Activated T-helper 1 cell treated with anti-CD3 and anti-CD28 coated beads, Interleukin-2, amount 50 U/mL, for 16 hours (primary cell): ENCODE results near the gene PGAM5.
A peak's percentile ranks its signal among the peaks of the same experiment; 100 is the strongest.

Experiments
- DNase-seq, 2 donors: peaks; one replicate each; pipeline ENCODE4 v3.0.0-alpha.2; 2020; ENCODE audit warnings: low read depth in 1 of 2, low spot score in 1 of 2

PGAM5 gene

DNA sequence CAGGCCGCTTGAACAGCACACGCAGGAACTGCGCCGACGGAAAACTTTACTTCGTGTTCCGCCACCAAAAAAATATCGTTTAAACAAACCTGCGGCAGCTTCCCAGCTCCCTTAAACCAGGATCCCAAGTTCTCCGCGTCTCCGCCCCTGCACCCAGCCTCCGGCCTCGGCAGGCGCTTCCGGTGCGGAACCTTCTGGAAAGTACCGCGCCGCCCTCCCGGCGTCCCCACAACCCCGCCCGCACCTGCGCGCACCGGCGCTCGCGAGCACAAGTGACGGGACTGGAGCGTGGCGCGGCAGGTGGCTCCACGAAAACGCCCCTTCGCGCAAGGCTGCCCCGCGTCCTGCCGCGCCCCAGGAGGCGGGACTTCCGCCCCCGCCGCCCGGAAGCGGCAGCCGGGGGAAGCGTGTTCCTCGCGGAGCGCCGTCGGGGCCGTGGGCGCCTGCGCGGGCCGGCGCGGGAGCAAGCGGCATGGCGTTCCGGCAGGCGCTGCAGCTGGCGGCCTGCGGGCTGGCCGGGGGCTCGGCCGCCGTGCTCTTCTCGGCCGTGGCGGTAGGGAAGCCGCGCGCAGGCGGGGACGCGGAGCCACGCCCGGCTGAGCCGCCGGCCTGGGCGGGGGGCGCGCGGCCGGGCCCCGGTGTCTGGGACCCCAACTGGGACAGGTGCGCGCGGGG, at the start of gene PGAM5:
Gene PGAM5, plus strand, starts transcription at position 438 of the 675 bp plus-strand sequence. Its CDS starts 35 bp downstream, at position 473.
- DNase-seq, result peak; percentile 84 to 91

DNA sequence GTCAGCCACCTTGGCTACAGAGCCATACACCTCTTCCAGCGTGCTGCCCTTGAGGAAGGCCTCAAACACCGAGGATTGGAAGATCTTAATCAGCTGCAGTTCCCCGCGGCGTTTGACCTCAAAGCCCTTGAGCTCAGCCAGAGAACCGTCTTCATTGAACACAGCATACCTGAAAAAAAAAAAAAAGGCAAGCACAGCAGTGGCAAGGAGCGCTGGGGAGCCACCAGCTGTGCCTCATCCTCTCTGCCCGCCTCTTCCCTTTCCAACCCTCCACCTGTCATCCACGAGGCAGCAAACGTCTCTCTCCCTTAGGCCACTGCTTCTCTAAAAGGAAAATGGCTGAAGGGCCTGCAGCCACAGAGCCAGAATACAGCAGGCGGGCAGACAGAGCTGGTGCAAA, 49.6 kb upstream of the PGAM5 start:
- no peak for DNase-seq

DNA sequence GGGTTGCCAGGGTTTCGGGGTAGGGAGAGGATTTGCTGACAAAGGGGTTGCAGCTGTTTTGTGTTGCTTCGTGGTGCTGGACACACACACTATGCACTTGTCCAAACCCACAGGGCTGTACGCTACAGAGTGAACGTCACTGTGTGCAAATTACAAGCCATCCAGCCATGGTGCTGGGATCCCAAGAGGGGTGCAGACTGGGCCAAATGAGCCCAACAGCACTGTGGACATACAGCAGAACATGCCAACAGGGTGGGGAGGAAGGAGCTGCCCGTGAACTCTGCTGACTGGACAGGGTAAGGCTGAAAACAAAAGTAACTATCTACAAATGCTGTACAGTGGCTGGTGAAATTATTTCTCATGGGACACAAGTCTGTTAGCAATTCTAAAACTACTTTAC, 48.7 kb upstream of the PGAM5 start:
- no peak for DNase-seq

DNA sequence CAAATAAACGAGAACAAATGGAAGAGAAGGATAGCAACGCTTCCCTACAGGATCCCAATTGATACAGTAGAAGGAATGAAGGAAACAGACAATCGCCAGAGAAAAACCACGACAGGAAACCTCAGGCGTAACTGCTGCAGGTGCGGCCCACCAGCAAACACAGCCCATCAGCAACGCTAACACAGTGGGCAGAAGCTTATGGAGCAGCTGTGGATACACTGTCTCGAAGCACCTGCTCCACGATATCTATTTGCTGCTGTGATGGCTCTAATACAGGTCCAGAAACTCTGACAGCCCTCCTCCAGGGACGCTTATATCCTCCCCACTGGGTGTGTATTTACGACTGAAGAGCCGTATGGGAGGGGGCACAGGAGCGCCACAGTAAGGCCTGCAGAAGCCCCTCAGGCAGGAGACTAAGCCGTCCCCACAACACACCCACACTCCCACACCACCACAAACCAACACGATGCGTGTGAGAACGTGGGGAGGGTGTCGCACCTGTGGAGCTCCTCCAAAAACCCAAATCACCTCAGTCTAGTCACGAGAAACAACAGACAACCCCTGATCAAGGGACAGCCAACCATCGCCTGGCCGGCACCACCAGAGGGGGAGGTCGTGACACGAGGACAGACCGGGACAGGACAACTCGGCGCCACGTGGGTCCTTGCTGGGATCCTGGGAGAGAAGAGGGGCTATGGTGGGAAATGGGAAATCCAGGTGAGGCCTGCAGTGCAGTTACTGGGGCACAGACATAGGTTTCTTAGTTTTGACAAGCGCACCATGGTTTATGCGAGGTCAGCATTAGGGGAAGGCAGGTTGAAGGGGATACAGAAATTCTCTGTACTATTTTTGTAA, 47.5 kb upstream of the PGAM5 start:
- no peak for DNase-seq

DNA sequence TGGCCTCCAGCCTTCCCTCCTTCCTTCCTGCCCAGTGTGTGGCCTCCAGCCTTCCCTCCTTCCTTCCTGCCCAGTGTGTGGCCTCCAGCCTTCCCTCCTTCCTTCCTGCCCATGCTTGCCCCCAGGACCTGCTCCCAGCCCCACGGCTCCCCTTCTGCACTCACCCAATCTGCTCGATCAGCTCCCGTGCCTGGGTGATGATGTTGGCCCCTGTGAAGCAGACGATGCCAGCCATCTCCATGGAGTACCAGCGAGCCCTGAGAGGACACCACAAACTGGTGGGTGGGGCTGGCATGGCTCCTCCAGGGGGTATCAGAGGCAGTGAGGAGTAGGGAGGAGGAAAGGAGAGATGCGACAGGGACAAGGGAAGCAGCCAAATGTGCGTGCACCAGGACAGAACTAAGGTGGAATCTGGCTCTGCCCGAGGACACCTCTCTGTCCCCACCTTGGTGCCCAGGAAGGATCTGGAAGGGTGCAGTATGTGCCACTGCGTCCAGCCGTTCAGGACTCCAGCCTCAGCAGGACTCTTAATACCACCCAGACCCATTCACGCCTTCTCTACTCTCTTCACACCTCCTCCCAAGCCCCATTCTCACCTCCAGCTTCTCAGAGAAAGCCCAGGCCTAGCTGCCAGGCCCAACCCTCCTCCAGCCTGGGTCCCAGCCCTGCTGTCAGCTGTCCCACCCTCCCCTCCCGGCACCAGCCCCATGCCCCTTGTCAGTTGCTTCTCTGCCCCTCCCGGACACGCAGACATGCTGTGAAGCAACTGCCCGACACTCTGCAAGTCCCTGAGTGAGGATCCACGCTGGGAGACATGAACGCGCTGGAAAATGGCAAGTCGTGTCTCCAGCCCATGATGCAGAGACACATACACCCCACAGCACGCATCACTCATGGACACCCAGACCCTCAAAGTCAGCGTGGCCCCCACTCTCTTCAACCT, 46.2 kb upstream of the PGAM5 start:
- DNase-seq, result no peak

DNA sequence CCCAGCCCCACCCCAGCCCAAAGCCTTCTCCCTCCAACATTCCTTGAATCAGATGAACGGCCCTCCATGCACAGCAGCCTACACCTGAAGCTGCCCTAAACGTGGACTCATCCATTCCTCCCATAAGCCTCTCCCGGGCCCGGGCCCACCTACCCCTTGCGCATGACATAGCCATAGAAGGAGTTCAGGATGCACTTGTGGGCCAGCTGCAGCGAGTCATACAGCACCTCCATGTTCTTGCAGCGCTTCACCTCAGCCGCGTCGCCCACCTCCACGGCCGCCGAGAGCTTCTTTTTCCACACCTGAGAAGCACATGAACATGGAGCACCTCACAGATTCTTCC, 45.5 kb upstream of the PGAM5 start:
- DNase-seq, result no peak

DNA sequence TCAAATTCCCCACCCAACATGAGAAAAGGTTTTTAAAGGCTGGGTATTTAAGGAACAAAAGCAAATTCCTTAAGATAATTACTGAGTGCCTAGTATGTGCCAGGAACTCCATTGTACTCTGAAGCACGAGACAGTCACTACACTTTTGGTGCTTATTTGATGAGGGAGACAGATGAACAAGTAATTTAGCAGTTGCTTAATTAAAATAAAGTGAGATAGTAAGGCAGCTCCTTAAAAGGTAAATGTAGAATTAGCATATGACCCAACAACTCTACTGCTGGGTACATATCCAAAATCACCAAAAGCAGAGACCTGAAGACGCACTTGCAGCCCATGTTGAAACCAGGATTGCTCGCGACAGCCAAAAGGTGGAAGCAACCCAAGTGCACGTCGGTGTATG, 44.8 kb upstream of the PGAM5 start:
- no peak for DNase-seq

DNA sequence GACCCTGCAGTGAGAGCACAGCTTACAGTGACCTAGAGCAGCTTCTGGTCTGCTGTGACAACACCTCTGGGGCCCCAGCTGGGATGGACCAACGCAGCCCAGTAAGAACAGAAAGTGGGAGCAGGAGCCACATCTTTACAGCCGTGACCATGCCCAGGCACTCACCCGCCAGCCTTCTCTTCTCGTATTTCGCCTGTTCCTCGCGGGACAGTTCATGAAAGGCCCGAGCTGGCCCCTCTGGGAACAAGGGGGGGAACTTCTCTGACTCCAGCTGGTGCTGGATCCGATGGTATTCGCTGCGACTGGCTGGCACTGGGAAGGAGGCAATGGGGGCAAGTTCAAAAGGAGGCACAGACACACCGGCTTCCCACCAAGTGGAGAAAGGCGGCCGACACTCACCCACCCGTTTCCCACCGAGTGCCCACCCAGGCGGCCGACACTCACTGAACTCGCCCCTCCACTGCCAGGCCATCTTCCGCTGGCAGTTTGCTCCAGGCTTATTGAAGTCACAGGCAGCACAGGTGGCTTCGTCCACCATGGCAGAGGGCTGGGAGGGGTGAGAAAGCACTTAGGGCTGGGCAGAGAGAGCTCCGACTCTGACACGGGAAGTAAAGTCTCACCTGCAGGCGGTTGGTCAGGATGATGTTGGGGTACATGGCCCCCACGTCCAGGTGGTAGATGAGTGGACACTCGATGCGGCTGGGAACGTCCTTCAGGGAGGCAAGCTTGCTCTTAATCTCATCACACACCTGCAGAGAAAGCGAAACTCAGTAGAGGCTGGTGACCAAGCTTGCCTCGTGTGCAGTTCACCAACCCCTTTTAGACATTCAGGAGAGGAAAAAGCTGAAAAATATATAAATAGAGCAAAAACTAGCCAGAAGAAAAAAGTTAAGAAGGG, 42.2 kb upstream of the PGAM5 start:
- no peak for DNase-seq

DNA sequence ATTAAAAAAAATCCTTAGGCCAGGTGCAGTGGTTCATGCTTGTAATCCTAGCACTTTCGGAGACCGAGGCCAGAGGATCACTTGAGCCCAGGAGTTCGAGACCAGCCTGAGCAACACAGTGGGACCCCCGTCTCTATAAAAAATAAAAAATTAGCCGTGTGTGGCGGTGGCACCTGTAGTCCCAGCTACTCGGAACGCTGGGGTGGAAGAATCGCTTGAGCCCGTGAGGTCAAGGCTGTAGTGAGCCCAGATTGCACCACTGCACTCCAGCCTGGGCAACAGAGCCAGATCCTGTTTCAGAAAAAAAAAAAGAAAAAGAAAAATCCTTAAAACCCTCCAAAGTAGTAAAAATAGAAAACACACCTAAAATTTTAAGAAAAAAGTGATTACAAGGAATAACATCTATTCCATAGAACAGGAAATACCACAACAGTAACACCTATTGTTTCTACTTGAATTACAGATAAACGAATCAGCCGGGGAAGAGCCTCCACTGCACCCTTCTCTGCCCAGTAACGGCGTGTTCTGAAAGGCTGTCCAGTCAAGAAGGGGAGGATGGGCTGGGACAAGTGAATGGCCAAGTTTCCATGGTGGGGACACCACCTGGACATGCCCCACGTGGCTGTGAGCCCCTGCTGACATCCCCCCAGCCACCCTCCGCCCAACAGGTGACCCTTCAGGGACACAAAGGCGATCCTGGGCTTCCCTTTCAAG, 41.3 kb upstream of the PGAM5 start:
- DNase-seq, result no peak

DNA sequence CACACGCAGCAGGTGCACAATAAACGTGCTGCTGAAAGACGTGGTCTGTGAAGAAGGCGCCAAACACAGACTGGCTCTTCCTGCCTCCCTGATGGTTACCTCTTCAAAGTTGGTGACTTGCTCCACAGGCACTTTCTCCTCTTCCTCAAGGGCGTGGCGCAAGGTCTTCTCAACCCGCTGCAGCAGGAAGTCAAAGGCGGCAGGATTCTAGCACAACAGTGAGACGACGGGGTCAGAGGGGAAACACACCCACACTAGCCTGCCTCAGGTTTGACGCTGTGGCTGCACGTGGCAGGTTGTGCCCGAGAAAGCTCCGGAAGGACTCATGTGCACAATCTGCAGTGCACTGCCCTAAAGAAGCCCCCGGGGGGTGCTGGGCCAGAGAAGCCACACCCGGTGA, 38.5 kb upstream of the PGAM5 start:
- no peak for DNase-seq

DNA sequence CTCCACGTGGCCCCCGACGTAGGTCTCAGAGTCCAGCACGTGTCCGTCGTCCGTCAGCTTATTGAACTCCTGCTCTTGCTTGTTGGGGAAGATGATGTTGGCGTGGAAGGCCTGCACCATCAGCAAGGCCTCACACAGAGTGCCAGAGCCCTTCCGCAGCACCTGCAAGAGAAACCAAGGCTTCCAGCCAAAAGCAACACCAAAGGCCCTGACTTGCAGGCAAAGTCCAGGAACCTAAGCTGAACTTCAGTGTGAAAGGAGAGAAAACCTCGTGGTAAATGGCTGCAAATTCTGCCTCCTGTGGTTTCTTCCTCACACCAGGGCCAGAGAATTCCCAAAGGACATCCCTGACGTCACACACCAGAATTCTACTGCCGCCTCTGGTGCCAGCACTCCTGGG, 38.0 kb upstream of the PGAM5 start:
- DNase-seq, result no peak

DNA sequence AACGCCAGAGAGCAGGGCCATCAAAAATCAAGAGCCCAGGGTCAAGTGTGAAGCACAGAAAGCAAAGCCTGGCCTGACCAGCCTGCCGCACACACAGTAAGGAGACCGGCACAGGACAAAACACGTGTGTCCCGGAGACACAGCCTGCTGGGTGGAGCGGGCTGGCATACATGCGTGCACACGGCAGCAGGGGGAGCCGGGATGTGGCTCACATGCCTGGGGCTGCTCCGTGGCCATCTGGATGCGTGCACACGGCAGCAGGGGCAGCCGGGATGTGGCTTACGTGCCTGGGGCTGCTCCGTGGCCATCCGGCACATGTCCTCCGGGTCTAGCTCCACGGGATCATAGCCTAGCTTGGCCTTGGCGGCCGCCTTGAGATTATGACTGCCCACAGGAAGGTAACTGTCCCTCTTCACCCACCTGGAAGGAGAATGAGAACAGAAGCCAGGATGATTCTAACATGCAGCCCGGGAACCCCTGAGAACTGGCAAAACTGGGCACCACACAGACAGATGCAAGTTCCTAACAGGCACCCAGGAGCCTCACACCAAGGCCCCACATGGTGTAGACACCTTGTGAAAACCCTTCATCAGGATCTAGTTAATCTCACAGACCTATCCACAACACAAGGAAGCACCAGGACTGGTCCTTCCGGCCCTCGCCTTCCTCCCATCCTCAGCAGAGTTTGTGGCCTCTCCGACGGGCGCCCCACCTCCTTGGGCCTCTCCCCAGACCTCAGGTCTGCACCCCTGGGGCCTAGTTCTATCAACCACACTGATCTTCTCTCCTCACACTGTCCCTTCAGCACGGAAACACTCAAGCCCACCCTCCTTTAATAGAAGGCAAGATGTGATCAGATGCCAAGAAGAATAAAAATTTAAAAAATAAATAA, 37.1 kb upstream of the PGAM5 start:
- no peak for DNase-seq

DNA sequence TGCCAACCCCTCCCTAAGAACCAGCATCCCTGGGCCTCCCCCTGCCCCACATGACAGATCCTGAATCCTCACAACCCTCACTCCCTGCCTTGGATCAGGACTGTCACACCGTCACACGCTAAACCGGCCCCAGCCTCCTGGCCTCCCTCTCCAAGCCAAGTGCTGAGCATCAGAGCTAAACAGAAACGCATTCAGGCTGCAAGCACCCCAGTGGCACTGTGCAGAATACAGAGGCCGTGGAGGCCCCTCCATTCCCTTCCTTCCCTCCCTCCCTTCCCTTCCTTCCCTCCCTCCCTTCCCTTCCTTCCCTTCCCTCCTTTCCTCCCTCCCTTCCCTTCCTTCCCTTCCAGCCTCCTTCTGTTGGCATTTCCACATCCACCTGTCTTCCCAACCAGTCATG, 36.1 kb upstream of the PGAM5 start:
- DNase-seq, result no peak

DNA sequence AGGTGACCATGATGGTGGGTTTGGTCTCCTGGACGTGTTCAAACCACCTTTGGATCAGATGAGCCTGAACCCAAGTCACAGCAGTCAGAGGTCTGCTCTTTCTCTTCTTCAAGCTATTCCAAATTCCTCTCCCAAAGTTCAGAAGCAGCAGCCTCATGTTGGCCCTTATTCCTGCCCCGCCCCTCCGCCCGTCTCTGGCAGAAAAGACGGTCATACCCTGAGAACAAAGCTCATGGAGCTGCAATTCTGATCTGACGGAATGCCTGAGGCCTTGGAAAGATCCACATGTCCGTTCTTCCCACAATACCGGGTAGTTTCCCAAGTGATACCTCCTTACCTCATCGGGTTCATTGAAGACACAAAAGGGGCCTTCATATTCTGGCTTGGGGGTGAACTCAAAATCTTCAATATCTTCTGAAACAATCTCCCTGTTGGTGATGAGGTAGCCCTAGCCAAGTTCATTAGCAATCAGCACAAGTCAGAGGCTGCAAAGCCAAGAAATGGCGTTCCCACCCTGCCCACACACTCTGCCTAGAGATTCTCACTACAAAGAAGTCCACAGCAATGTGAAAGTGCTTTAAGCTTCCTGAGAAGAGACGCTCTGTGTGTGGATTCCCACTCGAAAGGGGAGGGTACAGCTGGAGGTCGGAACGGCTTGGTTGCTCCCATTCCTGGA, 34.7 kb upstream of the PGAM5 start:
- no peak for DNase-seq

DNA sequence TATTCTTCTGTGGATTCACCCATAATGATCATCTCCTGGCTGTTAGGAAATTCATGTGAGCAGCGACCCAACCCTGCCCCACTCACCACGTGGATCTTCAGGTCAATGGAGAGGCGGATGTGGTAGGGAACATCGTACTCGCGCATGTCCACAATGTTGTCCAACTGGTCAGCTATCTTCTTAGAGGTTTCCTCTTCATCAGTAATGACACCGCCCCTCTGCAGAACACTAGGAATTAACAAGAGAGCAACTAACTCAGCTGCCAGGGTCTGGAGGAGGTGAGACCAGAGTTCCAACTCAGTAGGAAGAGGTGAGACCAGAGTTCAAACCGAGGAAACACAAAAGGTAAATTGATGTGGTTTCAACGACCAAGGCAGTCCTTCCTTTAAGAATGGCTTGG, 33.1 kb upstream of the PGAM5 start:
- no peak for DNase-seq

DNA sequence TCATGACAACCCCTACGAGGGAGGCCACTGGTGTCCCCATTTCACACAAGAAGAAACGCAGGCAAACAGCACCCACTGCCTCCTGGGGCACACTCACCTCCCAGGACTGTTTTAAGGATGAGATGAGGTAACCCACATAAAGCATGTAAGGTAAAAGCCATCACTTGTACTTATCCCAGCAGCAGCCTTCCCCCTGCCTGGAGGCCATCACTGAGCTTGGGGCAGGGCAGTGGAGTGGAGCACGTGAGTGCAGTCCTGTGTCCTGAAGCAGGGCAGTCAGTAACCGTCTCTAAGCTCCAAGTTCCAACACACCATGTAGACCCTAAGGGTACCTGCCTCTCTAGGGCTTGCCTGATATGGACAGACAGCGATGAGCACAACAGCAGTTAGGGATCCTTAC, 25.2 kb upstream of the PGAM5 start:
- DNase-seq, result no peak

DNA sequence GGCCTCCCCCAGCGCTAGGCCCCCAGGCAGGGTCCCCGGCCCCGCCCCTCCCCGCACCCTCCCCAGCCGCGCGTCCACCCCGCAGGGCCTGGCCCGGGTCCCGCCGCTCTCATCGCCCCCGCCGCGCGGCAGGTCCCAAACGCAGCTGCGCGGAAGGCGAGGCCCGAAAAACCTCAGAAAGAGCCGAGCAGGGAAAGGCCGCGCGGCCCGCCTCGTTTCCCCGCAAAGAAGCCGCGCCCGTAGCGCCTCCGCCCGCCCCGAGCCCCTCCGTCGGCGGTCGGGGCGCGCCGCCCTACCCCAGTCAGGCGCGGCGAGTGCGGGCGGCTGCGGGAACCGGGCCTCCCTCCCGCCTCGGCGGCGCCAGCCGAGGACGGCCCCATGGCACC, 23.8 kb upstream of the PGAM5 start:
- DNase-seq, result no peak
